SK-N-SH (cell line): Measurements from ENCODE around the gene KRTAP1-4. TPM values are rescaled to one million over a fixed set of nuclear protein-coding genes. Genes with fewer than 3 reads are reported as not detected.

ENCODE experiments used
- CTCF ChIA-PET: fragments of 300-600, 350-600 bp; formaldehyde crosslinking; extraction: SDS; loops from one replicate; lab custom pipeline; 2021; lab: Yijun Ruan, JAX
- POLR2A ChIA-PET: fragments of 350-600 bp; sonication (Branson Sonifier 250); formaldehyde crosslinking; extraction: SDS; loops from one replicate; lab custom pipeline; 2020; ENCODE audit warnings: antibody characterized with exemption, inconsistent platforms; lab: Yijun Ruan, JAX
- DNase-seq: peaks from one replicate; pipeline ENCODE4 v3.0.0; 2012
- H2AFZ ChIP-seq: fragments of 200-600 bp; sonication (generic); 2 replicates; pipeline ENCODE4 v1.8.1; 2016; ENCODE audit warnings: antibody characterized with exemption, mild to moderate bottlenecking, low read depth
- H3F3A ChIP-seq: fragments of 200-600 bp; sonication (generic); replicated peaks from 2 replicates; pipeline ENCODE3; 2016; ENCODE audit warnings: antibody characterized with exemption, mild to moderate bottlenecking; ENCODE audit not compliant: insufficient read depth
- H3K27ac ChIP-seq, 2 experiments: fragments of 200-500 bp in 1 of 2; fragments of 200-600 bp in 1 of 2; sonication (Bioruptor generic) in 1 of 2; sonication (generic), shearing (Covaris generic) in 1 of 2; 2 replicates each; pipeline versions ENCODE4 v1.5.1 to v1.6.1; 2014 to 2016; ENCODE audit warnings: low read depth in 2 of 2, inconsistent platforms in 1 of 2, low read length in 1 of 2, mild to moderate bottlenecking in 1 of 2, mixed read lengths in 1 of 2
- H3K27me3 ChIP-seq: fragments of 200-600 bp; sonication (generic), shearing (Covaris generic); 2 replicates; pipeline ENCODE4 v1.6.1; 2016; ENCODE audit warnings: mixed run types; ENCODE audit not compliant: insufficient read depth
- H3K36me3 ChIP-seq, 2 experiments: fragments of 200-500 bp in 1 of 2; fragments of 200-600 bp in 1 of 2; sonication (Bioruptor generic) in 1 of 2; sonication (generic) in 1 of 2; replicated peaks in 1 of 2; 2 replicates each; pipeline versions ENCODE3 to v1.5.1; 2014 to 2016; ENCODE audit warnings: low read length in 1 of 2, mild to moderate bottlenecking in 1 of 2; ENCODE audit not compliant: insufficient read depth in 2 of 2, control insufficient read depth in 1 of 2
- H3K4me1 ChIP-seq, 2 experiments: fragments of 200-500 bp in 1 of 2; fragments of 200-600 bp in 1 of 2; sonication (Bioruptor generic) in 1 of 2; sonication (generic), shearing (Covaris generic) in 1 of 2; 2 replicates each; pipeline versions ENCODE4 v1.5.1 to v1.6.1; 2014 to 2016; ENCODE audit warnings: low read depth in 1 of 2, low read length in 1 of 2, mixed run types in 1 of 2; ENCODE audit not compliant: insufficient read depth in 2 of 2, control insufficient read depth in 1 of 2
- H3K4me2 ChIP-seq: fragments of 200-600 bp; sonication (generic), shearing (Covaris generic); 2 replicates; pipeline ENCODE4 v1.6.1; 2017; ENCODE audit warnings: mixed run types
- H3K4me3 ChIP-seq, 2 experiments: fragments of 200-500 bp in 1 of 2; fragments of 200-600 bp in 1 of 2; sonication (Bioruptor generic) in 1 of 2; sonication (generic), shearing (Covaris generic) in 1 of 2; 2 replicates each; pipeline versions ENCODE4 v1.5.1 to v1.8.1; 2014 to 2016; ENCODE audit warnings: low read depth in 2 of 2, inconsistent platforms in 1 of 2, low read length in 1 of 2, mild to moderate bottlenecking in 1 of 2, mixed read lengths in 1 of 2, moderate library complexity in 1 of 2
- H3K79me2 ChIP-seq: fragments of 200-600 bp; sonication (generic); 2 replicates; pipeline ENCODE4 v1.8.1; 2017; ENCODE audit warnings: mild to moderate bottlenecking; ENCODE audit not compliant: insufficient read depth
- H3K9ac ChIP-seq: fragments of 200-600 bp; sonication (generic); 2 replicates; pipeline ENCODE4 v1.6.1; 2017; ENCODE audit warnings: mixed run types
- H3K9me2 ChIP-seq: fragments of 200-600 bp; sonication (generic); 2 replicates; pipeline ENCODE4 v1.6.1; 2017; ENCODE audit warnings: mixed run types
- H3K9me3 ChIP-seq: fragments of 200-600 bp; sonication (generic); 2 replicates; pipeline ENCODE4 v1.6.1; 2017; ENCODE audit warnings: mixed run types, mild to moderate bottlenecking, moderate library complexity
- H4K20me1 ChIP-seq: fragments of 200-600 bp; sonication (generic); 2 replicates; pipeline ENCODE4 v1.6.1; 2017; ENCODE audit warnings: mild to moderate bottlenecking, mixed run types; ENCODE audit not compliant: insufficient read depth
- CHD2 ChIP-seq: fragments of 150-350 bp; IDR thresholded peaks from 2 replicates; pipeline ENCODE4 v1.6.1; 2018; ENCODE audit warnings: low read length; ENCODE audit not compliant: partially characterized antibody
- ELF1 ChIP-seq: IDR thresholded peaks from 2 replicates; pipeline ENCODE4 v1.4.0; 2012
- FOXJ3 ChIP-seq: sonication (generic); formaldehyde crosslinking; IDR thresholded peaks from 2 replicates; pipeline ENCODE4 v1.5.1; 2020; ENCODE audit warnings: mild to moderate bottlenecking, missing genetic modification reagents
- FOXM1 ChIP-seq: IDR thresholded peaks from 2 replicates; pipeline ENCODE4 v1.4.0; 2012; ENCODE audit warnings: low read depth, mild to moderate bottlenecking
- MEF2A ChIP-seq: IDR thresholded peaks from 2 replicates; pipeline ENCODE4 v1.4.0; 2012; ENCODE audit warnings: low read depth, borderline replicate concordance
- MXI1 ChIP-seq: IDR thresholded peaks from 2 replicates; pipeline ENCODE4 v1.6.1; 2012; ENCODE audit warnings: mild to moderate bottlenecking, low read depth, low read length, improper control_type of control experiment
- NFIC ChIP-seq: IDR thresholded peaks from 2 replicates; pipeline ENCODE4 v1.4.0; 2012; ENCODE audit warnings: borderline replicate concordance
- NRF1 ChIP-seq: IDR thresholded peaks from 2 replicates; pipeline ENCODE4 v1.6.1; 2012; ENCODE audit warnings: low read depth, mild to moderate bottlenecking, low read length
- POLR2AphosphoS5 ChIP-seq: IDR thresholded peaks from 2 replicates; pipeline ENCODE4 v1.6.1; 2012; ENCODE audit warnings: low read depth, low read length
- RAD21 ChIP-seq: IDR thresholded peaks from 2 replicates; pipeline ENCODE4 v1.6.1; 2012; ENCODE audit warnings: mild to moderate bottlenecking, low read length
- RCOR1 ChIP-seq: fragments of 150-350 bp; IDR thresholded peaks from 2 replicates; pipeline ENCODE4 v1.6.1; 2017; ENCODE audit warnings: antibody characterized with exemption, low read length
- RFX5 ChIP-seq: IDR thresholded peaks from 2 replicates; pipeline ENCODE4 v1.6.1; 2012; ENCODE audit warnings: mild to moderate bottlenecking, improper control_type of control experiment, low read length
- RXRA ChIP-seq: IDR thresholded peaks from 2 replicates; pipeline ENCODE4 v1.4.0; 2012; ENCODE audit warnings: low read depth, mild to moderate bottlenecking, borderline replicate concordance
- SIN3A ChIP-seq: IDR thresholded peaks from 2 replicates; pipeline ENCODE4 v1.6.1; 2012; ENCODE audit warnings: low read depth, mild to moderate bottlenecking, low read length, moderate library complexity, borderline replicate concordance
- TAF1 ChIP-seq: IDR thresholded peaks from 2 replicates; pipeline ENCODE4 v1.6.1; 2012; ENCODE audit warnings: low read depth, mild to moderate bottlenecking, low read length, moderate library complexity, borderline replicate concordance
- YY1 ChIP-seq: IDR thresholded peaks from 2 replicates; pipeline ENCODE4 v1.4.0; 2012; ENCODE audit warnings: low read depth, mild to moderate bottlenecking
- WGBS: methylation state at CpG from one replicate; pipeline ENCODE4 v1.1.6; 2017; ENCODE audit warnings: low lambda C conversion rate; 5-methylcytosine and 5-hydroxymethylcytosine counted together
- polyA plus RNA-seq, 3 experiments: library from polyadenylated mRNA; depleted of rRNA; stranded (reverse); fragments of >200 nt; gene quantifications; 2 replicates each; pipeline ENCODE4 v1.2.3, GENCODE V29; 2012
- TF ChIP-seq, protein P1 (sequence below): IDR thresholded peaks from 2 replicates; pipeline ENCODE4 v1.4.0; 2012; ENCODE audit warnings: low read depth, borderline replicate concordance
- TF ChIP-seq, protein P2 (sequence below): IDR thresholded peaks from 2 replicates; pipeline ENCODE4 v1.6.1; 2012; ENCODE audit warnings: mild to moderate bottlenecking, low read depth, low read length, moderate library complexity
- TF ChIP-seq, protein P3 (sequence below): IDR thresholded peaks from 2 replicates; pipeline ENCODE4; 2012
- TF ChIP-seq, protein P4 (sequence below): IDR thresholded peaks from 2 replicates; pipeline ENCODE4 v1.4.0; 2012; ENCODE audit warnings: low read depth, borderline replicate concordance

The KRTAP1-4 gene
- polyA plus RNA-seq, 1 of the 3 experiments (the other 2 are of a cell fraction): not detected

DNA sequence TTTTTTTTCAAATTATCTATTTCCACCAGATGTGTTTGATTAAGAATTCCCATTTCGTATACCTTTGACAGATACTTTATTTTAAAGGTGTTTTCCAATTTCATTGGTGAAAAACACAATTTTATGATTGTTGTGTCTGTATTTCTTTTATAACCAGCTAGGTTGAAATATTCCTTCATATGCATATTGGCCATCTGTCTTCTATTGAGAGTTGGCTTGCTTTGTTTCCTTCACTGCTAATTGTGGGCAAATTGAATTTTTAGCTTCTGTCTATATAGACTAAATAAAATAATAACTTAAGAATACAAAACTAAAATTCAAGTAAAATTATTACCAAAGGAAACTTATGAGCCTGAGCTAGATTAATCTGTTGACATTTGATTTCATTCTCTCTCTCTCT lies 34.9 kb downstream of the KRTAP1-4 start:
- POLR2A ChIA-PET: no interaction called here

DNA sequence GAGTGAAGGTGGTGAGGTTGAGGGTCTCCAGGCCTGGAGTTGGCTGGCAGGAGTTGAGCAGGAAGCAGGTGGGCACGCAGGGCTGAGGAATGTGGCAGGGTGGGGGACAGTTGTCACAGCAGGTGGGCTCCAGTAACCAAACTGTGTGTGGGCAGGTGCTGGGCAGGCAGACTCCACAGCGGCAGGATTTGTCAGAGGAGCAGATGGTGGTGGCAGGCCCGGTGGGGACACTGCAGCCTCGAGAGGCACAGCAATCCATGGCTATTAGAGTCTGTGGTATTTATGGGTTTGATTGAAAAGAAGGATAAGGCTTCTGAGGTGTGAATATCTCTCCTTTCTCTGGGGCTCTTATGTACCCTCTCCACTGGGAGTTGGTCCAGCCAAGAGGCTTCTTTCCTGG lies 36.2 kb downstream of the KRTAP1-4 start, which contains the start of gene KRTAP3-3:
Gene KRTAP3-3, minus strand, starts transcription at position 326 of the 400 bp plus-strand sequence. Its CDS starts 67 bp downstream, at position 259.
- CTCF ChIA-PET: no interaction called here

More for the DNA sequence above, 34.9 kb downstream of the KRTAP1-4 start:
- Histone ChIP-seq H3K36me3 (no peaks in the 10 kb centered on the region), H3K4me3 (no peak overlapping the region), H4K20me1 (no peaks in the 10 kb centered on the region), H3K9me2 (no peaks in the 10 kb centered on the region), H3K9ac (no peak overlapping the region), H3K9me3 (no peaks in the 10 kb centered on the region), H3K79me2 (no peaks in the 10 kb centered on the region), H2AFZ (no peak overlapping the region), H3K4me2 (no peak overlapping the region), H3K4me1 (no peaks in the 10 kb centered on the region), H3K27me3 (peaks cover 39% of the 10 kb centered on the region), H3K27ac (no peak overlapping the region), H3F3A (no peaks in the 10 kb centered on the region)
- CTCF ChIA-PET: interaction anchor here (1.2 kb wide), 1 partner anchor 554 kb away, joined by 3 read pairs; no protein-coding TSS in a partner anchor
- WGBS: 9% methylated on average over 1 of the region's 1 CpG
- no peak for TF ChIP-seq MXI1
- DNase-seq: no peak

More for the DNA sequence above, 36.2 kb downstream of the KRTAP1-4 start, which contains the start of gene KRTAP3-3:
- no peak within 1 kb of the TSS for H3K4me2 ChIP-seq
- no peak within 1 kb of the TSS for H2AFZ ChIP-seq
- no peaks in the 10 kb centered on the region for H4K20me1 ChIP-seq
- no peak for DNase-seq
- H3K9me2 ChIP-seq: no peaks in the 10 kb centered on the region; the same call in 1 of the 2 replicates
- H3K27me3 ChIP-seq: peaks cover 31% of the 10 kb centered on the region
- no peak within 1 kb of the TSS for H3K4me3 ChIP-seq
- no peak for TF ChIP-seq CHD2
- TF ChIP-seq, protein P1, sequence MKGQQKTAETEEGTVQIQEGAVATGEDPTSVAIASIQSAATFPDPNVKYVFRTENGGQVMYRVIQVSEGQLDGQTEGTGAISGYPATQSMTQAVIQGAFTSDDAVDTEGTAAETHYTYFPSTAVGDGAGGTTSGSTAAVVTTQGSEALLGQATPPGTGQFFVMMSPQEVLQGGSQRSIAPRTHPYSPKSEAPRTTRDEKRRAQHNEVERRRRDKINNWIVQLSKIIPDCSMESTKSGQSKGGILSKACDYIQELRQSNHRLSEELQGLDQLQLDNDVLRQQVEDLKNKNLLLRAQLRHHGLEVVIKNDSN: no peak
- TF ChIP-seq RCOR1: no peak
- no peak for TF ChIP-seq NFIC
- TF ChIP-seq, protein P2, sequence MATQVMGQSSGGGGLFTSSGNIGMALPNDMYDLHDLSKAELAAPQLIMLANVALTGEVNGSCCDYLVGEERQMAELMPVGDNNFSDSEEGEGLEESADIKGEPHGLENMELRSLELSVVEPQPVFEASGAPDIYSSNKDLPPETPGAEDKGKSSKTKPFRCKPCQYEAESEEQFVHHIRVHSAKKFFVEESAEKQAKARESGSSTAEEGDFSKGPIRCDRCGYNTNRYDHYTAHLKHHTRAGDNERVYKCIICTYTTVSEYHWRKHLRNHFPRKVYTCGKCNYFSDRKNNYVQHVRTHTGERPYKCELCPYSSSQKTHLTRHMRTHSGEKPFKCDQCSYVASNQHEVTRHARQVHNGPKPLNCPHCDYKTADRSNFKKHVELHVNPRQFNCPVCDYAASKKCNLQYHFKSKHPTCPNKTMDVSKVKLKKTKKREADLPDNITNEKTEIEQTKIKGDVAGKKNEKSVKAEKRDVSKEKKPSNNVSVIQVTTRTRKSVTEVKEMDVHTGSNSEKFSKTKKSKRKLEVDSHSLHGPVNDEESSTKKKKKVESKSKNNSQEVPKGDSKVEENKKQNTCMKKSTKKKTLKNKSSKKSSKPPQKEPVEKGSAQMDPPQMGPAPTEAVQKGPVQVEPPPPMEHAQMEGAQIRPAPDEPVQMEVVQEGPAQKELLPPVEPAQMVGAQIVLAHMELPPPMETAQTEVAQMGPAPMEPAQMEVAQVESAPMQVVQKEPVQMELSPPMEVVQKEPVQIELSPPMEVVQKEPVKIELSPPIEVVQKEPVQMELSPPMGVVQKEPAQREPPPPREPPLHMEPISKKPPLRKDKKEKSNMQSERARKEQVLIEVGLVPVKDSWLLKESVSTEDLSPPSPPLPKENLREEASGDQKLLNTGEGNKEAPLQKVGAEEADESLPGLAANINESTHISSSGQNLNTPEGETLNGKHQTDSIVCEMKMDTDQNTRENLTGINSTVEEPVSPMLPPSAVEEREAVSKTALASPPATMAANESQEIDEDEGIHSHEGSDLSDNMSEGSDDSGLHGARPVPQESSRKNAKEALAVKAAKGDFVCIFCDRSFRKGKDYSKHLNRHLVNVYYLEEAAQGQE: no peak
- TF ChIP-seq FOXJ3 (CRISPR knock-in tag): no peak
- TF ChIP-seq, protein P3, sequence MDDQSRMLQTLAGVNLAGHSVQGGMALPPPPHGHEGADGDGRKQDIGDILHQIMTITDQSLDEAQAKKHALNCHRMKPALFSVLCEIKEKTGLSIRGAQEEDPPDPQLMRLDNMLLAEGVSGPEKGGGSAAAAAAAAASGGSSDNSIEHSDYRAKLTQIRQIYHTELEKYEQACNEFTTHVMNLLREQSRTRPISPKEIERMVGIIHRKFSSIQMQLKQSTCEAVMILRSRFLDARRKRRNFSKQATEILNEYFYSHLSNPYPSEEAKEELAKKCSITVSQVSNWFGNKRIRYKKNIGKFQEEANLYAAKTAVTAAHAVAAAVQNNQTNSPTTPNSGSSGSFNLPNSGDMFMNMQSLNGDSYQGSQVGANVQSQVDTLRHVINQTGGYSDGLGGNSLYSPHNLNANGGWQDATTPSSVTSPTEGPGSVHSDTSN: no peak
- TF ChIP-seq ELF1: no peak
- TF ChIP-seq FOXM1: no peak
- TF ChIP-seq SIN3A: no peak
- TF ChIP-seq TAF1: no peak
- TF ChIP-seq NRF1: no peak
- no peak for TF ChIP-seq RXRA
- TF ChIP-seq RFX5: no peak
- TF ChIP-seq POLR2AphosphoS5: no peak
- no peak for TF ChIP-seq YY1
- TF ChIP-seq RAD21: no peak
- TF ChIP-seq, protein P4, sequence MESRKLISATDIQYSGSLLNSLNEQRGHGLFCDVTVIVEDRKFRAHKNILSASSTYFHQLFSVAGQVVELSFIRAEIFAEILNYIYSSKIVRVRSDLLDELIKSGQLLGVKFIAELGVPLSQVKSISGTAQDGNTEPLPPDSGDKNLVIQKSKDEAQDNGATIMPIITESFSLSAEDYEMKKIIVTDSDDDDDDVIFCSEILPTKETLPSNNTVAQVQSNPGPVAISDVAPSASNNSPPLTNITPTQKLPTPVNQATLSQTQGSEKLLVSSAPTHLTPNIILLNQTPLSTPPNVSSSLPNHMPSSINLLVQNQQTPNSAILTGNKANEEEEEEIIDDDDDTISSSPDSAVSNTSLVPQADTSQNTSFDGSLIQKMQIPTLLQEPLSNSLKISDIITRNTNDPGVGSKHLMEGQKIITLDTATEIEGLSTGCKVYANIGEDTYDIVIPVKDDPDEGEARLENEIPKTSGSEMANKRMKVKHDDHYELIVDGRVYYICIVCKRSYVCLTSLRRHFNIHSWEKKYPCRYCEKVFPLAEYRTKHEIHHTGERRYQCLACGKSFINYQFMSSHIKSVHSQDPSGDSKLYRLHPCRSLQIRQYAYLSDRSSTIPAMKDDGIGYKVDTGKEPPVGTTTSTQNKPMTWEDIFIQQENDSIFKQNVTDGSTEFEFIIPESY: no peak
- TF ChIP-seq MEF2A: no peak
- H3K27ac ChIP-seq: no peak within 1 kb of the TSS
- POLR2A ChIA-PET: no interaction called here
- H3K36me3 ChIP-seq: no peaks in the 10 kb centered on the region
- WGBS: 0% methylated on average over 3 of the region's 4 CpGs
- no peaks in the 10 kb centered on the region for H3K4me1 ChIP-seq
- no peaks in the 10 kb centered on the region for H3K9me3 ChIP-seq
- no peaks in the 10 kb centered on the region for H3K79me2 ChIP-seq
- no peak within 1 kb of the TSS for H3K9ac ChIP-seq
- H3F3A ChIP-seq: no peaks in the 10 kb centered on the region
